HCT116 (cell line): ENCODE results near the gene EMILIN1. TPM values are rescaled to one million over a fixed set of nuclear protein-coding genes. Genes with fewer than 3 reads are reported as not detected.

ENCODE experiments used
- ATAC-seq: fragments of 200-7000 bp; cut with Tn5 transposase; 2 replicates; pipeline ENCODE4 v1.9.1; 2020; ENCODE audit warnings: mild to moderate bottlenecking, moderate library complexity
- BruUV-seq: library from RNA; stranded (reverse); fragments of 400-500 nt; replicated peaks from 2 replicates; lab custom pipeline; 2021; lab: Mats Ljungman, UMichigan
- CTCF ChIA-PET: fragments of 300-600 bp; sonication (Branson Sonifier 250); formaldehyde crosslinking; loops from one replicate; lab custom pipeline; 2021; ENCODE audit warnings: antibody characterized with exemption; lab: Charles Lee
- POLR2A ChIA-PET: fragments of 300-600, 350-600 bp; sonication (Branson Sonifier 250); formaldehyde crosslinking; loops from one replicate; lab custom pipeline; 2021; ENCODE audit warnings: antibody characterized with exemption; lab: Charles Lee
- RAD21 ChIA-PET, 2 experiments: fragments of 300-600 bp; sonication (Branson Sonifier 250); formaldehyde crosslinking; loops; one replicate each; lab custom pipeline; 2023; ENCODE audit warnings: low total read pairs in 2 of 2; ENCODE audit not compliant: uncharacterized antibody in 2 of 2, unreplicated experiment in 2 of 2, low non-redundant PET in 1 of 2; lab: Charles Lee
- DNase-seq: peaks from one replicate; pipeline ENCODE4 v3.0.0-alpha.2; 2010; ENCODE audit warnings: low read depth, low spot score
- H2AFZ ChIP-seq: fragments of 200-600 bp; shearing (Covaris generic), sonication (generic); 2 replicates; pipeline ENCODE4 v1.6.1; 2017; ENCODE audit warnings: low read depth, mixed run types, mixed read lengths, antibody characterized with exemption, low read length; ENCODE audit not compliant: poor library complexity, severe bottlenecking
- H3K27ac ChIP-seq: 2 replicates; pipeline ENCODE4 v1.5.1; 2012; ENCODE audit warnings: low read depth, low read length
- H3K27me3 ChIP-seq: fragments of 200-600 bp; sonication (generic); 2 replicates; pipeline ENCODE4 v1.6.1; 2016; ENCODE audit warnings: mixed run types, low read length, mixed read lengths; ENCODE audit not compliant: insufficient read depth
- H3K36me3 ChIP-seq, 2 experiments: fragments of 200-500 bp in 1 of 2; fragments of 200-600 bp in 1 of 2; sonication (Bioruptor generic) in 1 of 2; sonication (generic) in 1 of 2; 2 replicates each; pipeline versions ENCODE4 v1.5.1 to v1.6.1; 2014 to 2016; ENCODE audit warnings: low read length in 2 of 2, inconsistent platforms in 1 of 2, mixed read lengths in 1 of 2, mixed run types in 1 of 2; ENCODE audit not compliant: insufficient read depth in 2 of 2, control insufficient read depth in 1 of 2
- H3K4me1 ChIP-seq, 2 experiments: fragments of 200-600 bp in 1 of 2; sonication (generic) in 1 of 2; 2 replicates each; pipeline versions ENCODE4 v1.5.1 to v1.6.1; 2012 to 2017; ENCODE audit warnings: low read length in 2 of 2, inconsistent platforms in 1 of 2, mild to moderate bottlenecking in 1 of 2, mixed read lengths in 1 of 2, mixed run types in 1 of 2, moderate library complexity in 1 of 2; ENCODE audit not compliant: insufficient read depth in 2 of 2, control insufficient read depth in 1 of 2
- H3K4me2 ChIP-seq: fragments of 200-600 bp; sonication (generic); 2 replicates; pipeline ENCODE4 v1.6.1; 2017; ENCODE audit warnings: mixed run types, low read length, mixed read lengths
- H3K4me3 ChIP-seq, 2 experiments: fragments of 200-600 bp in 1 of 2; sonication (generic) in 1 of 2; replicated peaks in 1 of 2; 2 replicates each; pipeline ENCODE4 v1.5.1; 2011 to 2016; ENCODE audit warnings: low read length in 2 of 2, control low read depth in 1 of 2, low read depth in 1 of 2, mild to moderate bottlenecking in 1 of 2, mixed read lengths in 1 of 2, mixed run types in 1 of 2
- H3K79me2 ChIP-seq: fragments of 200-600 bp; sonication (generic); 2 replicates; pipeline ENCODE4 v1.6.1; 2017; ENCODE audit warnings: mild to moderate bottlenecking, mixed run types, low read length, moderate library complexity, mixed read lengths; ENCODE audit not compliant: insufficient read depth
- H3K9ac ChIP-seq: fragments of 200-600 bp; sonication (generic); 2 replicates; pipeline ENCODE4 v1.6.1; 2016; ENCODE audit warnings: low read length, mixed read lengths
- H3K9me2 ChIP-seq: fragments of 200-600 bp; sonication (generic), shearing (Covaris generic); 2 replicates; pipeline ENCODE4 v1.6.1; 2017; ENCODE audit warnings: mixed run types, mild to moderate bottlenecking, moderate library complexity; ENCODE audit not compliant: insufficient read depth
- H3K9me3 ChIP-seq, 2 experiments: fragments of 200-500 bp in 1 of 2; fragments of 200-600 bp in 1 of 2; sonication (Bioruptor generic) in 1 of 2; sonication (generic) in 1 of 2; 2 replicates each; pipeline ENCODE4 v1.6.1; 2014 to 2017; ENCODE audit warnings: low read length in 2 of 2, mixed read lengths in 2 of 2, inconsistent platforms in 1 of 2, low read depth in 1 of 2, mild to moderate bottlenecking in 1 of 2, mixed run types in 1 of 2, moderate library complexity in 1 of 2; ENCODE audit not compliant: control insufficient read depth in 1 of 2, insufficient read depth in 1 of 2
- H4K20me1 ChIP-seq: fragments of 200-600 bp; sonication (generic), shearing (Covaris generic); 2 replicates; pipeline ENCODE4 v1.6.1; 2017; ENCODE audit warnings: mixed run types, mild to moderate bottlenecking, moderate library complexity; ENCODE audit not compliant: insufficient read depth
- ATF3 ChIP-seq: IDR thresholded peaks from 2 replicates; pipeline ENCODE4 v1.6.1; 2012
- CBX3 ChIP-seq: IDR thresholded peaks from 2 replicates; pipeline ENCODE4 v1.6.1; 2012; ENCODE audit warnings: low read depth
- CEBPB ChIP-seq: IDR thresholded peaks from 2 replicates; pipeline ENCODE4 v1.6.1; 2012; ENCODE audit warnings: low read depth
- CTCF ChIP-seq, 3 experiments: fragments of 200-600 bp in 1 of 3; sonication (generic) in 1 of 3; IDR thresholded peaks in 2 of 3; conservative IDR thresholded peaks in 1 of 3; 2 replicates each; pipeline ENCODE4 v1.5.1; 2012 to 2017; ENCODE audit warnings: low read depth in 2 of 3, low read length in 2 of 3, antibody characterized with exemption in 1 of 3, borderline replicate concordance in 1 of 3, control low read depth in 1 of 3, mild to moderate bottlenecking in 1 of 3, mixed read lengths in 1 of 3, mixed run types in 1 of 3, moderate library complexity in 1 of 3; ENCODE audit not compliant: insufficient read depth in 1 of 3
- EGR1 ChIP-seq: IDR thresholded peaks from 2 replicates; pipeline ENCODE4 v1.6.1; 2012; ENCODE audit warnings: low read depth
- ELF1 ChIP-seq: IDR thresholded peaks from 2 replicates; pipeline ENCODE4 v1.6.1; 2012; ENCODE audit warnings: low read depth, borderline replicate concordance
- EZH2 ChIP-seq: fragments of 200-600 bp; sonication (generic); IDR thresholded peaks from 2 replicates; pipeline ENCODE4 v1.6.1; 2017; ENCODE audit warnings: antibody characterized with exemption, mixed run types
- EZH2phosphoT487 ChIP-seq: fragments of 200-600 bp; IDR thresholded peaks from 2 replicates; pipeline ENCODE4 v1.6.1; 2018; ENCODE audit warnings: antibody characterized with exemption, borderline replicate concordance
- FOSL1 ChIP-seq: IDR thresholded peaks from 2 replicates; pipeline ENCODE4 v1.6.1; 2012; ENCODE audit warnings: low read depth
- POLR2A ChIP-seq: IDR thresholded peaks from 2 replicates; pipeline ENCODE4 v1.7.0; 2011; ENCODE audit warnings: borderline replicate concordance; ENCODE audit not compliant: insufficient read depth, insufficient read length; ENCODE audit errors: extremely low read depth
- POLR2AphosphoS5 ChIP-seq: IDR thresholded peaks from 2 replicates; pipeline ENCODE4 v1.6.1; 2011; ENCODE audit warnings: mild to moderate bottlenecking, low read depth, low read length, moderate library complexity
- SIN3A ChIP-seq: IDR thresholded peaks from 2 replicates; pipeline ENCODE4 v1.6.1; 2012; ENCODE audit warnings: low read depth
- SRF ChIP-seq: IDR thresholded peaks from 2 replicates; pipeline ENCODE4 v1.6.1; 2012; ENCODE audit warnings: low read depth
- TCF7L2 ChIP-seq: IDR thresholded peaks from 2 replicates; pipeline ENCODE4 v1.7.0; 2011; ENCODE audit warnings: borderline replicate concordance, inconsistent platforms; ENCODE audit not compliant: insufficient read depth, insufficient read length; ENCODE audit errors: extremely low read depth
- YY1 ChIP-seq: IDR thresholded peaks from 2 replicates; pipeline ENCODE4 v1.6.1; 2011; ENCODE audit warnings: low read length, low read depth, moderate library complexity, mild to moderate bottlenecking; ENCODE audit not compliant: insufficient replicate concordance; ENCODE audit errors: extremely low read depth
- ZNF274 ChIP-seq: fragments of 200-500 bp; sonication (Bioruptor generic); IDR thresholded peaks from 2 replicates; pipeline ENCODE4 v1.6.1; 2014; ENCODE audit warnings: mild to moderate bottlenecking, low read depth, low read length, inconsistent platforms
- intact Hi-C: fragments of 100-400 bp; cut with micrococcal nuclease; formaldehyde crosslinking; loops from 2 replicates; pipeline ENCODE4 v1.10.0; 2022
- total RNA-seq: library from RNA; stranded (reverse); gene quantifications from one replicate; pipeline ENCODE4 v1.2.1, GENCODE V29; 2021; ENCODE audit not compliant: unreplicated experiment
- TF ChIP-seq, protein P1 (sequence below): IDR thresholded peaks from 2 replicates; pipeline ENCODE4 v1.6.1; 2011; ENCODE audit warnings: mild to moderate bottlenecking, low read length, moderate library complexity; ENCODE audit not compliant: insufficient replicate concordance; ENCODE audit errors: extremely low read depth

The EMILIN1 gene
- total RNA-seq, 1 experiment from 2014 or later, result 0.59 TPM

- TF ChIP-seq, protein P1, sequence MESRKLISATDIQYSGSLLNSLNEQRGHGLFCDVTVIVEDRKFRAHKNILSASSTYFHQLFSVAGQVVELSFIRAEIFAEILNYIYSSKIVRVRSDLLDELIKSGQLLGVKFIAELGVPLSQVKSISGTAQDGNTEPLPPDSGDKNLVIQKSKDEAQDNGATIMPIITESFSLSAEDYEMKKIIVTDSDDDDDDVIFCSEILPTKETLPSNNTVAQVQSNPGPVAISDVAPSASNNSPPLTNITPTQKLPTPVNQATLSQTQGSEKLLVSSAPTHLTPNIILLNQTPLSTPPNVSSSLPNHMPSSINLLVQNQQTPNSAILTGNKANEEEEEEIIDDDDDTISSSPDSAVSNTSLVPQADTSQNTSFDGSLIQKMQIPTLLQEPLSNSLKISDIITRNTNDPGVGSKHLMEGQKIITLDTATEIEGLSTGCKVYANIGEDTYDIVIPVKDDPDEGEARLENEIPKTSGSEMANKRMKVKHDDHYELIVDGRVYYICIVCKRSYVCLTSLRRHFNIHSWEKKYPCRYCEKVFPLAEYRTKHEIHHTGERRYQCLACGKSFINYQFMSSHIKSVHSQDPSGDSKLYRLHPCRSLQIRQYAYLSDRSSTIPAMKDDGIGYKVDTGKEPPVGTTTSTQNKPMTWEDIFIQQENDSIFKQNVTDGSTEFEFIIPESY, result no peak
- TF ChIP-seq ELF1 (no peak), ATF3 (no peak), SRF (no peak), POLR2A (no peak), SIN3A (no peak), TCF7L2 (no peak)
- TF ChIP-seq, all 23 proteins: peak for 0
Observed at GRCh38 chr2:27096748-27097297, 18.4 kb downstream of the EMILIN1 start (continued).

- H3K36me3 ChIP-seq, result no peaks in the 10 kb centered on the region
- H2AFZ ChIP-seq, result no peak overlapping the region
- ChIA-PET RAD21 (interaction anchor here in 1 of 2 experiments (0.8 kb wide), 1 partner anchor 135 kb away, joined by 3 read pairs; no protein-coding TSS in a partner anchor), POLR2A (no interaction called here), CTCF (interaction anchor here (1.0 to 1.6 kb wide), 3 partner anchors 94 to 182 kb away, joined by 3 to 4 read pairs (median 3); no protein-coding TSS in a partner anchor)
- ATAC-seq (no peak), DNase-seq (no peak)
- H3K9me2 ChIP-seq, result no peaks in the 10 kb centered on the region
- no peak overlapping the region for H3K4me3 ChIP-seq
- H3K27me3 ChIP-seq, result no peaks in the 10 kb centered on the region
- H3K27ac ChIP-seq, result no peak overlapping the region
- H3K9me3 ChIP-seq, result no peaks in the 10 kb centered on the region
- intact Hi-C loops, result loop anchor here (5.0 kb wide), 1 partner anchor 120 kb away; the partner anchor contains the start of gene CAD
- no peak overlapping the region for H3K4me2 ChIP-seq
- no peaks in the 10 kb centered on the region for H4K20me1 ChIP-seq
- H3K4me1 ChIP-seq, result peaks cover 0 to 9% of the 10 kb centered on the region in 2 experiments; a peak in 1 of 4 replicates
- no peak overlapping the region for H3K9ac ChIP-seq
- BruUV-seq, result no TSS peak
- no peaks in the 10 kb centered on the region for H3K79me2 ChIP-seq
- TF ChIP-seq ATF3, result no peak
- no peak for TF ChIP-seq EZH2
- no peak for TF ChIP-seq CEBPB
- TF ChIP-seq CTCF (IDR thresholded peaks at IDR 0.05 in 2 of 3, conservative IDR thresholded peaks at IDR 0.05 in 1 of 3; ENCODE audit: borderline replicate concordance in 1 of 3, insufficient read depth in 1 of 3, low read depth in 2 of 3, low read length in 2 of 3), result no peak
- no peak for TF ChIP-seq ZNF274
- TF ChIP-seq ELF1, result no peak
- TF ChIP-seq, protein P1, result no peak
- TF ChIP-seq CBX3, result no peak
- TF ChIP-seq FOSL1, result no peak
- TF ChIP-seq EZH2phosphoT487, result no peak
- TF ChIP-seq YY1, result no peak
- TF ChIP-seq EGR1, result no peak
- TF ChIP-seq SRF, result no peak
- TF ChIP-seq POLR2AphosphoS5, result no peak
Observed at GRCh38 chr2:27097341-27097740, 18.9 kb downstream of the EMILIN1 start.
